Measurements from ENCODE around the gene CCDC197. TPM values are rescaled to one million over a fixed set of nuclear protein-coding genes. Genes with fewer than 3 reads are reported as not detected.

Gene CCDC197
- total RNA-seq, 1 experiment from 2014 or later: not detected

DNA sequence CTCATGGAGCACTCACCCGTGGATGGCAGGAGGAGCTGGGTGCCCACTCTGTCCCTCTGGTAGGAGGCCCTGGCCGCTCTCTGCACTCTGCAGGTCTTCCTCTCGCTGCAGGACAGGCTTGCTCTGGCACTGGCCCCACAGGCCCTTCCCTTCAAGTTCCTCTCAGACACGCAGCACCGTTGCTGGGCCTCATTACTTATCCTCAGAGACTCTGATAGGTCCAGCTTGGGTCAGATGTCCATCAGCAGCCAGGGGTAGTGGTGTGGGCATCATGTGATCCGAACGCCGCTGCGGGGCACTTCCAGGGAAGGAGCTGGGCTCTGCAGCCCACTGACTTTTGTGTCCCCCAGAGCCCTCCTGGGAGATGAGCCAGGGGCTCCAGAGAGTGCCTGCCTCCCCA, 40.9 kb downstream of the CCDC197 start:
- Mint-ChIP-seq H3K9me3 (peaks cover 16% of the 10 kb centered on the region), H3K4me3 (no peak overlapping the region), H3K4me1 (peaks cover 2% of the 10 kb centered on the region; the same call in 1 of the 2 replicates), H3K27ac (no peak overlapping the region), H3K27me3 (ENCODE audit: low read depth) (no peaks in the 10 kb centered on the region), H3K36me3 (peaks cover 23% of the 10 kb centered on the region)
- DNase-seq (ENCODE audit: low spot score) (no peak), ATAC-seq (no peak)
- ChIA-PET POLR2A (no interaction called here), CTCF (interaction anchor here (0.8 to 2.5 kb wide), 2 partner anchors 56 to 99 kb away, joined by 3 to 11 read pairs; no protein-coding TSS in a partner anchor)
- TF ChIP-seq, protein P1, sequence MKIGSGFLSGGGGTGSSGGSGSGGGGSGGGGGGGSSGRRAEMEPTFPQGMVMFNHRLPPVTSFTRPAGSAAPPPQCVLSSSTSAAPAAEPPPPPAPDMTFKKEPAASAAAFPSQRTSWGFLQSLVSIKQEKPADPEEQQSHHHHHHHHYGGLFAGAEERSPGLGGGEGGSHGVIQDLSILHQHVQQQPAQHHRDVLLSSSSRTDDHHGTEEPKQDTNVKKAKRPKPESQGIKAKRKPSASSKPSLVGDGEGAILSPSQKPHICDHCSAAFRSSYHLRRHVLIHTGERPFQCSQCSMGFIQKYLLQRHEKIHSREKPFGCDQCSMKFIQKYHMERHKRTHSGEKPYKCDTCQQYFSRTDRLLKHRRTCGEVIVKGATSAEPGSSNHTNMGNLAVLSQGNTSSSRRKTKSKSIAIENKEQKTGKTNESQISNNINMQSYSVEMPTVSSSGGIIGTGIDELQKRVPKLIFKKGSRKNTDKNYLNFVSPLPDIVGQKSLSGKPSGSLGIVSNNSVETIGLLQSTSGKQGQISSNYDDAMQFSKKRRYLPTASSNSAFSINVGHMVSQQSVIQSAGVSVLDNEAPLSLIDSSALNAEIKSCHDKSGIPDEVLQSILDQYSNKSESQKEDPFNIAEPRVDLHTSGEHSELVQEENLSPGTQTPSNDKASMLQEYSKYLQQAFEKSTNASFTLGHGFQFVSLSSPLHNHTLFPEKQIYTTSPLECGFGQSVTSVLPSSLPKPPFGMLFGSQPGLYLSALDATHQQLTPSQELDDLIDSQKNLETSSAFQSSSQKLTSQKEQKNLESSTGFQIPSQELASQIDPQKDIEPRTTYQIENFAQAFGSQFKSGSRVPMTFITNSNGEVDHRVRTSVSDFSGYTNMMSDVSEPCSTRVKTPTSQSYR (CRISPR knock-in tag; IDR thresholded peaks at IDR 0.05): no peak
- TF ChIP-seq ZNF423 (CRISPR knock-in tag; IDR thresholded peaks at IDR 0.05) (no peak), MXD4 (CRISPR knock-in tag; IDR thresholded peaks at IDR 0.05; ENCODE audit: borderline replicate concordance) (no peak), CREB1 (CRISPR knock-in tag; IDR thresholded peaks at IDR 0.05) (no peak), PRRX2 (CRISPR knock-in tag; IDR thresholded peaks at IDR 0.05) (no peak), SMAD3 (CRISPR knock-in tag; IDR thresholded peaks at IDR 0.05; ENCODE audit: borderline replicate concordance) (no peak), OVOL2 (CRISPR knock-in tag; IDR thresholded peaks at IDR 0.05; ENCODE audit: borderline replicate concordance) (no peak), RELA (CRISPR knock-in tag; IDR thresholded peaks at IDR 0.05; ENCODE audit: borderline replicate concordance) (no peak), KAT7 (CRISPR knock-in tag; IDR thresholded peaks at IDR 0.05; ENCODE audit: borderline replicate concordance) (no peak), JAZF1 (CRISPR knock-in tag; IDR thresholded peaks at IDR 0.05) (no peak), ZNF416 (CRISPR knock-in tag; IDR thresholded peaks at IDR 0.05) (no peak), RORB (CRISPR knock-in tag; IDR thresholded peaks at IDR 0.05) (no peak), ZNF671 (CRISPR knock-in tag; IDR thresholded peaks at IDR 0.05) (no peak)
- TF ChIP-seq, protein P2, sequence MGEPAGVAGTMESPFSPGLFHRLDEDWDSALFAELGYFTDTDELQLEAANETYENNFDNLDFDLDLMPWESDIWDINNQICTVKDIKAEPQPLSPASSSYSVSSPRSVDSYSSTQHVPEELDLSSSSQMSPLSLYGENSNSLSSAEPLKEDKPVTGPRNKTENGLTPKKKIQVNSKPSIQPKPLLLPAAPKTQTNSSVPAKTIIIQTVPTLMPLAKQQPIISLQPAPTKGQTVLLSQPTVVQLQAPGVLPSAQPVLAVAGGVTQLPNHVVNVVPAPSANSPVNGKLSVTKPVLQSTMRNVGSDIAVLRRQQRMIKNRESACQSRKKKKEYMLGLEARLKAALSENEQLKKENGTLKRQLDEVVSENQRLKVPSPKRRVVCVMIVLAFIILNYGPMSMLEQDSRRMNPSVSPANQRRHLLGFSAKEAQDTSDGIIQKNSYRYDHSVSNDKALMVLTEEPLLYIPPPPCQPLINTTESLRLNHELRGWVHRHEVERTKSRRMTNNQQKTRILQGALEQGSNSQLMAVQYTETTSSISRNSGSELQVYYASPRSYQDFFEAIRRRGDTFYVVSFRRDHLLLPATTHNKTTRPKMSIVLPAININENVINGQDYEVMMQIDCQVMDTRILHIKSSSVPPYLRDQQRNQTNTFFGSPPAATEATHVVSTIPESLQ (CRISPR knock-in tag; IDR thresholded peaks at IDR 0.05): no peak
- TF ChIP-seq, protein P3, sequence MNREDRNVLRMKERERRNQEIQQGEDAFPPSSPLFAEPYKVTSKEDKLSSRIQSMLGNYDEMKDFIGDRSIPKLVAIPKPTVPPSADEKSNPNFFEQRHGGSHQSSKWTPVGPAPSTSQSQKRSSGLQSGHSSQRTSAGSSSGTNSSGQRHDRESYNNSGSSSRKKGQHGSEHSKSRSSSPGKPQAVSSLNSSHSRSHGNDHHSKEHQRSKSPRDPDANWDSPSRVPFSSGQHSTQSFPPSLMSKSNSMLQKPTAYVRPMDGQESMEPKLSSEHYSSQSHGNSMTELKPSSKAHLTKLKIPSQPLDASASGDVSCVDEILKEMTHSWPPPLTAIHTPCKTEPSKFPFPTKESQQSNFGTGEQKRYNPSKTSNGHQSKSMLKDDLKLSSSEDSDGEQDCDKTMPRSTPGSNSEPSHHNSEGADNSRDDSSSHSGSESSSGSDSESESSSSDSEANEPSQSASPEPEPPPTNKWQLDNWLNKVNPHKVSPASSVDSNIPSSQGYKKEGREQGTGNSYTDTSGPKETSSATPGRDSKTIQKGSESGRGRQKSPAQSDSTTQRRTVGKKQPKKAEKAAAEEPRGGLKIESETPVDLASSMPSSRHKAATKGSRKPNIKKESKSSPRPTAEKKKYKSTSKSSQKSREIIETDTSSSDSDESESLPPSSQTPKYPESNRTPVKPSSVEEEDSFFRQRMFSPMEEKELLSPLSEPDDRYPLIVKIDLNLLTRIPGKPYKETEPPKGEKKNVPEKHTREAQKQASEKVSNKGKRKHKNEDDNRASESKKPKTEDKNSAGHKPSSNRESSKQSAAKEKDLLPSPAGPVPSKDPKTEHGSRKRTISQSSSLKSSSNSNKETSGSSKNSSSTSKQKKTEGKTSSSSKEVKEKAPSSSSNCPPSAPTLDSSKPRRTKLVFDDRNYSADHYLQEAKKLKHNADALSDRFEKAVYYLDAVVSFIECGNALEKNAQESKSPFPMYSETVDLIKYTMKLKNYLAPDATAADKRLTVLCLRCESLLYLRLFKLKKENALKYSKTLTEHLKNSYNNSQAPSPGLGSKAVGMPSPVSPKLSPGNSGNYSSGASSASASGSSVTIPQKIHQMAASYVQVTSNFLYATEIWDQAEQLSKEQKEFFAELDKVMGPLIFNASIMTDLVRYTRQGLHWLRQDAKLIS (CRISPR knock-in tag; IDR thresholded peaks at IDR 0.05; ENCODE audit: borderline replicate concordance): no peak
- TF ChIP-seq, protein P4, sequence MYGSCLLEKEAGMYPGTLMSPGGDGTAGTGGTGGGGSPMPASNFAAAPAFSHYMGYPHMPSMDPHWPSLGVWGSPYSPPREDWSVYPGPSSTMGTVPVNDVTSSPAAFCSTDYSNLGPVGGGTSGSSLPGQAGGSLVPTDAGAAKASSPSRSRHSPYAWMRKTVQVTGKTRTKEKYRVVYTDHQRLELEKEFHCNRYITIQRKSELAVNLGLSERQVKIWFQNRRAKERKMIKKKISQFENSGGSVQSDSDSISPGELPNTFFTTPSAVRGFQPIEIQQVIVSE (CRISPR knock-in tag; IDR thresholded peaks at IDR 0.05; ENCODE audit: borderline replicate concordance): no peak
- TF ChIP-seq, protein P5, sequence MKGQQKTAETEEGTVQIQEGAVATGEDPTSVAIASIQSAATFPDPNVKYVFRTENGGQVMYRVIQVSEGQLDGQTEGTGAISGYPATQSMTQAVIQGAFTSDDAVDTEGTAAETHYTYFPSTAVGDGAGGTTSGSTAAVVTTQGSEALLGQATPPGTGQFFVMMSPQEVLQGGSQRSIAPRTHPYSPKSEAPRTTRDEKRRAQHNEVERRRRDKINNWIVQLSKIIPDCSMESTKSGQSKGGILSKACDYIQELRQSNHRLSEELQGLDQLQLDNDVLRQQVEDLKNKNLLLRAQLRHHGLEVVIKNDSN (CRISPR knock-in tag; IDR thresholded peaks at IDR 0.05): no peak
- TF ChIP-seq, protein P6, sequence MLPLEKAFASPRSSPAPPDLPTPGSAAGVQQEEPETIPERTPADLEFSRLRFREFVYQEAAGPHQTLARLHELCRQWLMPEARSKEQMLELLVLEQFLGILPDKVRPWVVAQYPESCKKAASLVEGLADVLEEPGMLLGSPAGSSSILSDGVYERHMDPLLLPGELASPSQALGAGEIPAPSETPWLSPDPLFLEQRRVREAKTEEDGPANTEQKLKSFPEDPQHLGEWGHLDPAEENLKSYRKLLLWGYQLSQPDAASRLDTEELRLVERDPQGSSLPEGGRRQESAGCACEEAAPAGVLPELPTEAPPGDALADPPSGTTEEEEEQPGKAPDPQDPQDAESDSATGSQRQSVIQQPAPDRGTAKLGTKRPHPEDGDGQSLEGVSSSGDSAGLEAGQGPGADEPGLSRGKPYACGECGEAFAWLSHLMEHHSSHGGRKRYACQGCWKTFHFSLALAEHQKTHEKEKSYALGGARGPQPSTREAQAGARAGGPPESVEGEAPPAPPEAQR (CRISPR knock-in tag; IDR thresholded peaks at IDR 0.05): no peak
- TF ChIP-seq, protein P7, sequence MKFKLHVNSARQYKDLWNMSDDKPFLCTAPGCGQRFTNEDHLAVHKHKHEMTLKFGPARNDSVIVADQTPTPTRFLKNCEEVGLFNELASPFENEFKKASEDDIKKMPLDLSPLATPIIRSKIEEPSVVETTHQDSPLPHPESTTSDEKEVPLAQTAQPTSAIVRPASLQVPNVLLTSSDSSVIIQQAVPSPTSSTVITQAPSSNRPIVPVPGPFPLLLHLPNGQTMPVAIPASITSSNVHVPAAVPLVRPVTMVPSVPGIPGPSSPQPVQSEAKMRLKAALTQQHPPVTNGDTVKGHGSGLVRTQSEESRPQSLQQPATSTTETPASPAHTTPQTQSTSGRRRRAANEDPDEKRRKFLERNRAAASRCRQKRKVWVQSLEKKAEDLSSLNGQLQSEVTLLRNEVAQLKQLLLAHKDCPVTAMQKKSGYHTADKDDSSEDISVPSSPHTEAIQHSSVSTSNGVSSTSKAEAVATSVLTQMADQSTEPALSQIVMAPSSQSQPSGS (CRISPR knock-in tag; IDR thresholded peaks at IDR 0.05; ENCODE audit: borderline replicate concordance, low read depth): no peak

All from WTC11 (cell line).